ENCODE measurements around the gene PELO. TPM values are rescaled to one million over a fixed set of nuclear protein-coding genes. Genes with fewer than 3 reads are reported as not detected.

The PELO gene
- polyA plus RNA-seq, 2 donors = 3.9 to 12.5 TPM

- H3K27ac ChIP-seq (ENCODE audit: low read depth in 2 of 2, low read length in 1 of 2) = no peak overlapping the region
- no peaks in the 10 kb centered on the region for H3K9me3 ChIP-seq (ENCODE audit: control insufficient read depth in 2 of 2, insufficient read depth in 1 of 2, low read depth in 1 of 2, low read length in 1 of 2)
- 93 to 94% methylated on average over 4 of the region's 4 CpGs for WGBS, 2 donors
- H3K27me3 ChIP-seq (ENCODE audit: control insufficient read depth in 1 of 2, insufficient read depth in 2 of 2, low read length in 2 of 2) = no peaks in the 10 kb centered on the region
- H3K36me3 ChIP-seq (ENCODE audit: control insufficient read depth in 2 of 2, insufficient read depth in 2 of 2, low read length in 1 of 2) = no peaks in the 10 kb centered on the region
- no peak overlapping the region for H3K4me3 ChIP-seq (ENCODE audit: low read depth in 1 of 2, low read length in 2 of 2)
- H3K4me1 ChIP-seq (ENCODE audit: control insufficient read depth in 2 of 2, insufficient read depth in 2 of 2, low read length in 1 of 2) = no peaks in the 10 kb centered on the region
Measured at GRCh38 chr5:52770287-52770939, 17.3 kb upstream of the PELO start.

- Histone ChIP-seq H3K27ac (ENCODE audit: low read depth in 2 of 2, low read length in 1 of 2) (no peak overlapping the region), H3K27me3 (ENCODE audit: control insufficient read depth in 1 of 2, insufficient read depth in 2 of 2, low read length in 2 of 2) (no peaks in the 10 kb centered on the region), H3K36me3 (ENCODE audit: control insufficient read depth in 2 of 2, insufficient read depth in 2 of 2, low read length in 1 of 2) (no peaks in the 10 kb centered on the region), H3K4me3 (ENCODE audit: low read depth in 1 of 2, low read length in 2 of 2) (no peak overlapping the region), H3K4me1 (ENCODE audit: control insufficient read depth in 2 of 2, insufficient read depth in 2 of 2, low read length in 1 of 2) (no peaks in the 10 kb centered on the region), H3K9me3 (ENCODE audit: control insufficient read depth in 2 of 2, insufficient read depth in 1 of 2, low read depth in 1 of 2, low read length in 1 of 2) (no peaks in the 10 kb centered on the region)
- 79 to 82% methylated on average over 3 of the region's 3 CpGs for WGBS, 2 donors
Measured at GRCh38 chr5:52771343-52772039, 16.2 kb upstream of the PELO start.

- Histone ChIP-seq H3K4me1 (ENCODE audit: control insufficient read depth in 2 of 2, insufficient read depth in 2 of 2, low read length in 1 of 2) (no peaks in the 10 kb centered on the region), H3K36me3 (ENCODE audit: control insufficient read depth in 2 of 2, insufficient read depth in 2 of 2, low read length in 1 of 2) (no peaks in the 10 kb centered on the region), H3K9me3 (ENCODE audit: control insufficient read depth in 2 of 2, insufficient read depth in 1 of 2, low read depth in 1 of 2, low read length in 1 of 2) (no peaks in the 10 kb centered on the region), H3K4me3 (ENCODE audit: low read depth in 1 of 2, low read length in 2 of 2) (no peak overlapping the region), H3K27ac (ENCODE audit: low read depth in 2 of 2, low read length in 1 of 2) (no peak overlapping the region), H3K27me3 (ENCODE audit: control insufficient read depth in 1 of 2, insufficient read depth in 2 of 2, low read length in 2 of 2) (no peaks in the 10 kb centered on the region)
Measured at GRCh38 chr5:52772668-52773067, 15.0 kb upstream of the PELO start.

DNA sequence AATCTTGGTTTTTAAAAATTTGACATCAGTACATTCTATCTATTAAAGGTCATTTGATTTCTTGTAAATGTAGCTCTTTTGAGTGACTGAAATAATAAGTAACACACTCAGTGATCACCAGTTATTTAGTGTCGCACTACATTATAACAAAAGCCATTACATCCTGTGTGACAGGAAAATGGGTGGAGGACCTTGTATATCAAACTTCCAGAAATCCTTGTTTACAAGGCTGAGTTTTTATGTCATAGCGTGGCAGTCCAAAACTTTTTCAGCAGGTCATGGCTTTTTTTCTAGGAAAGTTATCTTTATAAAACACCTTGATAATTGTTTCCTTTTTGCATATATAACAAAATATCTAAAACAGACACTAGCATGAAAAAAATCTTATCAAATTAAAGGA, 14.4 kb upstream of the PELO start:
- Histone ChIP-seq H3K36me3 (ENCODE audit: control insufficient read depth in 2 of 2, insufficient read depth in 2 of 2, low read length in 1 of 2) (no peaks in the 10 kb centered on the region), H3K4me3 (ENCODE audit: low read depth in 1 of 2, low read length in 2 of 2) (no peak overlapping the region), H3K27me3 (ENCODE audit: control insufficient read depth in 1 of 2, insufficient read depth in 2 of 2, low read length in 2 of 2) (no peaks in the 10 kb centered on the region), H3K4me1 (ENCODE audit: control insufficient read depth in 2 of 2, insufficient read depth in 2 of 2, low read length in 1 of 2) (no peaks in the 10 kb centered on the region), H3K9me3 (ENCODE audit: control insufficient read depth in 2 of 2, insufficient read depth in 1 of 2, low read depth in 1 of 2, low read length in 1 of 2) (no peaks in the 10 kb centered on the region), H3K27ac (ENCODE audit: low read depth in 2 of 2, low read length in 1 of 2) (no peak overlapping the region)
- WGBS, 2 donors = 78 to 79% methylated on average over 2 of the region's 2 CpGs

DNA sequence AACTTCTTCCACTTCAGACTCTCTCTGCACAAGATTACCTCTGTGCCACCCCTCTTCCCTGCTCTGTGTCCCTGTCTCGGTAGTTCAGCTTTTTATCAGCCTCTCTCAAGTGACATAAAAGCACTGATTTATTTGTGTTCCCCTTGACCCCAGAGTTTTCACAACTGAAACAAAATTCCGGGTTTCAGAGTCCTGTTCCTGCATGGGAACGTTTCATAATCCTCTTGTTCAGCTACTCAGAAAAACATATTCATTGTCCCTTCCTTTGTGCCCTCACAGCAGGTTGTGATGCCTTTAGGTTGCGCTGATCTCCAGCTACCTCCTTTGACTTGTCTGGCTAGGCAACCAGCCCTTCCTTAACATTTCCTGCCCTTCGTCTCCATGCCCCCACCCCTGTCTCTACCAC, 13.7 kb upstream of the PELO start:
- H3K27ac ChIP-seq (ENCODE audit: low read depth in 2 of 2, low read length in 1 of 2) = no peak overlapping the region
- H3K9me3 ChIP-seq (ENCODE audit: control insufficient read depth in 2 of 2, insufficient read depth in 1 of 2, low read depth in 1 of 2, low read length in 1 of 2) = no peaks in the 10 kb centered on the region
- H3K36me3 ChIP-seq (ENCODE audit: control insufficient read depth in 2 of 2, insufficient read depth in 2 of 2, low read length in 1 of 2) = no peaks in the 10 kb centered on the region
- H3K4me3 ChIP-seq (ENCODE audit: low read depth in 1 of 2, low read length in 2 of 2) = no peak overlapping the region
- no peaks in the 10 kb centered on the region for H3K27me3 ChIP-seq (ENCODE audit: control insufficient read depth in 1 of 2, insufficient read depth in 2 of 2, low read length in 2 of 2)
- 45 to 50% methylated on average over 5 of the region's 5 CpGs for WGBS, 2 donors
- no peaks in the 10 kb centered on the region for H3K4me1 ChIP-seq (ENCODE audit: control insufficient read depth in 2 of 2, insufficient read depth in 2 of 2, low read length in 1 of 2)

DNA sequence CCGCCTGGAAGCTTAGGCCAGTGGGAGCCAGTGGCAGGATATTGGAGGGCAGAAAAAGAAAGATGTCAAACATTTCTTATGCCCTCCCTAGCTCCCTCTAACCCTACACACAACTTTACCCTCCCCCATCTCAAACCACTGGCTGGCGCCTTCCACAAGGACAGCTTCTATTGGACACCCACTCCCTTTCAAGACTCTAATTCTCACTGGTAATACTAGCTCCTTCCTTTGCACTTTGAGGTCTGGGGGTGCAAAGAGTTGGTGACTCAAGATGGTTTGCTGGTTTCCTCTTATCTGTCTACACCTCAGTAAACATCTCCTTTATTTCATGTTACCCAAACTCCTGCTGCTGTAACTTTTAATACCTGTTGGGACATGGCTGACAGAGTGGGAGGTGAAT, 11.6 kb upstream of the PELO start:
- no peaks in the 10 kb centered on the region for H3K4me1 ChIP-seq (ENCODE audit: control insufficient read depth in 2 of 2, insufficient read depth in 2 of 2, low read length in 1 of 2)
- WGBS, 2 donors = 77 to 92% methylated on average over 2 of the region's 2 CpGs
- H3K4me3 ChIP-seq (ENCODE audit: low read depth in 1 of 2, low read length in 2 of 2) = no peak overlapping the region

GRCh38 chr5:52777186-52777585, 10.5 kb upstream of the PELO start:
- H3K4me1 ChIP-seq (ENCODE audit: control insufficient read depth in 2 of 2, insufficient read depth in 2 of 2, low read length in 1 of 2) = no peaks in the 10 kb centered on the region
- no peaks in the 10 kb centered on the region for H3K9me3 ChIP-seq (ENCODE audit: control insufficient read depth in 2 of 2, insufficient read depth in 1 of 2, low read depth in 1 of 2, low read length in 1 of 2)
- no peaks in the 10 kb centered on the region for H3K36me3 ChIP-seq (ENCODE audit: control insufficient read depth in 2 of 2, insufficient read depth in 2 of 2, low read length in 1 of 2)
- no peaks in the 10 kb centered on the region for H3K27me3 ChIP-seq (ENCODE audit: control insufficient read depth in 1 of 2, insufficient read depth in 2 of 2, low read length in 2 of 2)
- H3K4me3 ChIP-seq (ENCODE audit: low read depth in 1 of 2, low read length in 2 of 2) = no peak overlapping the region
- H3K27ac ChIP-seq (ENCODE audit: low read depth in 2 of 2, low read length in 1 of 2) = no peak overlapping the region
- 75 to 77% methylated on average over 4 of the region's 4 CpGs for WGBS, 2 donors

More for the DNA sequence above, 11.6 kb upstream of the PELO start:
- no peaks in the 10 kb centered on the region for H3K36me3 ChIP-seq (ENCODE audit: control insufficient read depth in 2 of 2, insufficient read depth in 2 of 2, low read length in 1 of 2)
- no peak overlapping the region for H3K27ac ChIP-seq (ENCODE audit: low read depth in 2 of 2, low read length in 1 of 2)
- H3K9me3 ChIP-seq (ENCODE audit: control insufficient read depth in 2 of 2, insufficient read depth in 1 of 2, low read depth in 1 of 2, low read length in 1 of 2) = no peaks in the 10 kb centered on the region
- no peaks in the 10 kb centered on the region for H3K27me3 ChIP-seq (ENCODE audit: control insufficient read depth in 1 of 2, insufficient read depth in 2 of 2, low read length in 2 of 2)

DNA sequence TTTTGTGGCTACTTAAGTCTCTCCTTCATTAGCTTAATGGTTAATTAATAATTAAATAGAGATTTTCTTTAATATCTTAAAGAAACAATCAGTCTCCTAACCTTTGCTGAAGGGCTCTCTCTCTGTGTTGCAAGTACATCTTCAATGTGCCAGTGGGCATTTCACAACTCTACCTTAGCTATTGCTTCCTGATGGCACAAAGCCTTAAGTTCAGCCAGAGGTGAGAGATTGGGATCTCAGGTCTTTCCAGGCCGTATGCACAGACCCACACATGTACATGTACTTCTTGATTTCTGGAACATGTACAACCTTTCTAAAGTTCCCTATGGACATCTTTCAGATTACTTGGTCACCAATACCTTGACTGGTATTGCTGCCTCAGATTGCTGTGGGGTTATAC, 8.9 kb upstream of the PELO start:
- no peaks in the 10 kb centered on the region for H3K36me3 ChIP-seq (ENCODE audit: control insufficient read depth in 2 of 2, insufficient read depth in 2 of 2, low read length in 1 of 2)
- H3K27me3 ChIP-seq (ENCODE audit: control insufficient read depth in 1 of 2, insufficient read depth in 2 of 2, low read length in 2 of 2) = no peaks in the 10 kb centered on the region
- WGBS, 2 donors = 67 to 74% methylated on average over 1 of the region's 1 CpG
- no peaks in the 10 kb centered on the region for H3K4me1 ChIP-seq (ENCODE audit: control insufficient read depth in 2 of 2, insufficient read depth in 2 of 2, low read length in 1 of 2)
- no peak overlapping the region for H3K4me3 ChIP-seq (ENCODE audit: low read depth in 1 of 2, low read length in 2 of 2)
- no peak overlapping the region for H3K27ac ChIP-seq (ENCODE audit: low read depth in 2 of 2, low read length in 1 of 2)
- H3K9me3 ChIP-seq (ENCODE audit: control insufficient read depth in 2 of 2, insufficient read depth in 1 of 2, low read depth in 1 of 2, low read length in 1 of 2) = no peaks in the 10 kb centered on the region

DNA sequence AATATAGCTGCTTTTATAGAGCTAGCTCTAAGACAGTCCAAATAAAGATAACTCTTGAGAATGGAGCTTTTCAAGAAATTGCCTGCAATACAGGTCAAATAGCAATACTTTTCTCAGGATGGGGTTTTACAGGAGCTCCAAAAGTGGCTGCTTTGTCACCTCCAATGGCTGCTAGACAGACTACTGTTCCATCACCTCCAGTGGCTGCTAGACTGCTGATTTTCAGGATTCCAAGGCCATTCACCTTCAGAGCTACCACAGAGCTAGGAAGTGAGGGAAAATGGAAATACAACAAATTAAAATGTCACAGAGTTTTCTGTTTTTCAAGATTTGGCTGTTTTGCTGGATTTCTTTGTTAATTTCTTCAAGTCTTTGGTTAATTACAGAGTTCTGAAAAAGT, 8.5 kb upstream of the PELO start:
- H3K27me3 ChIP-seq (ENCODE audit: control insufficient read depth in 1 of 2, insufficient read depth in 2 of 2, low read length in 2 of 2) = no peaks in the 10 kb centered on the region
- H3K4me1 ChIP-seq (ENCODE audit: control insufficient read depth in 2 of 2, insufficient read depth in 2 of 2, low read length in 1 of 2) = no peaks in the 10 kb centered on the region
- no peak overlapping the region for H3K27ac ChIP-seq (ENCODE audit: low read depth in 2 of 2, low read length in 1 of 2)
- H3K4me3 ChIP-seq (ENCODE audit: low read depth in 1 of 2, low read length in 2 of 2) = no peak overlapping the region
- no peaks in the 10 kb centered on the region for H3K36me3 ChIP-seq (ENCODE audit: control insufficient read depth in 2 of 2, insufficient read depth in 2 of 2, low read length in 1 of 2)
- H3K9me3 ChIP-seq (ENCODE audit: control insufficient read depth in 2 of 2, insufficient read depth in 1 of 2, low read depth in 1 of 2, low read length in 1 of 2) = no peaks in the 10 kb centered on the region
